GM18951 (cell line): Measurements from ENCODE around the gene PRRG4.
A peak's percentile ranks its signal among the peaks of the same experiment; 100 is the strongest.
"Not testable (repeated sequence)": the region's sequence is repeated elsewhere in the genome, so short reads cannot be mapped to it uniquely, and the experiment has no call there.

Source experiments
- POLR2A ChIP-seq: IDR thresholded peaks from 4 replicates; pipeline ENCODE4 v1.6.1; 2011; ENCODE audit warnings: mild to moderate bottlenecking; ENCODE audit not compliant: insufficient read length, insufficient read depth; ENCODE audit errors: extremely low read depth
- in situ Hi-C: fragments of 300-500 bp; cut with MboI; formaldehyde crosslinking; loops from one replicate; pipeline ENCODE4 v1.12.0; 2022; ENCODE audit warnings: low sequenced_read_pairs, mixed read lengths, inconsistent platforms; ENCODE audit not compliant: unreplicated experiment

The PRRG4 gene

GRCh38 chr11:32883421-32883820 lies 53.7 kb downstream of the PRRG4 start:
- in situ Hi-C loops: no loop called here
- no peak for TF ChIP-seq POLR2A

- in situ Hi-C loops: no loop called here
- no peak for TF ChIP-seq POLR2A
These were observed 54.3 kb downstream of the PRRG4 start for GRCh38 chr11:32884023-32884422.

- in situ Hi-C loops: no loop called here
- TF ChIP-seq POLR2A: no peak
These were observed 55.1 kb downstream of the PRRG4 start for GRCh38 chr11:32884770-32885384.

- in situ Hi-C loops: no loop called here
- TF ChIP-seq POLR2A: no peak
These were observed 55.8 kb downstream of the PRRG4 start for GRCh38 chr11:32885556-32885955.

GRCh38 chr11:32886180-32886579 lies 56.5 kb downstream of the PRRG4 start:
- in situ Hi-C loops: no loop called here

GRCh38 chr11:32887707-32888383 lies 58.1 kb downstream of the PRRG4 start:
- in situ Hi-C loops: not testable (repeated sequence)

More at GRCh38 chr11:32886180-32886579, 56.5 kb downstream of the PRRG4 start:
- TF ChIP-seq POLR2A: no peak

- in situ Hi-C loops: not testable (repeated sequence)
These were observed 58.6 kb downstream of the PRRG4 start for GRCh38 chr11:32888384-32888710.

- no peak for TF ChIP-seq POLR2A
- in situ Hi-C loops: no loop called here
These were observed 59.1 kb downstream of the PRRG4 start for GRCh38 chr11:32888805-32889204.

- in situ Hi-C loops: no loop called here
- TF ChIP-seq POLR2A: no peak
These were observed 61.3 kb downstream of the PRRG4 start for GRCh38 chr11:32890843-32891656.

GRCh38 chr11:32891657-32892354 lies 62.1 kb downstream of the PRRG4 start:
- no peak for TF ChIP-seq POLR2A
- in situ Hi-C loops: no loop called here

GRCh38 chr11:32892355-32893092 lies 62.8 kb downstream of the PRRG4 start, which contains the start of gene QSER1:
Gene QSER1 (plus strand): TSS chr11:32892811. CDS start chr11:32893126, 315 bp downstream.
- in situ Hi-C loops: no loop called here

GRCh38 chr11:32893093-32893342 lies 63.3 kb downstream of the PRRG4 start:
- in situ Hi-C loops: no loop called here

More at GRCh38 chr11:32892355-32893092, 62.8 kb downstream of the PRRG4 start, which contains the start of gene QSER1:
- TF ChIP-seq POLR2A: peak; percentile 92

GRCh38 chr11:32893343-32894148 lies 63.8 kb downstream of the PRRG4 start:
- in situ Hi-C loops: no loop called here
- TF ChIP-seq POLR2A: no peak

More at GRCh38 chr11:32893093-32893342, 63.3 kb downstream of the PRRG4 start:
- TF ChIP-seq POLR2A: no peak
